Naive thymus-derived CD4-positive, alpha-beta T cell (primary cell): ENCODE results near the gene PACC1. TPM values are rescaled to one million over a fixed set of nuclear protein-coding genes. Genes with fewer than 3 reads are reported as not detected.
A peak's percentile ranks its signal among the peaks of the same experiment; 100 is the strongest.

ENCODE experiments used
- ATAC-seq: fragments of 150-1000 bp; cut with Tn5 transposase; 2 replicates; pipeline ENCODE4 v1.10.0; 2021; ENCODE audit warnings: mild to moderate bottlenecking, moderate library complexity
- CTCF ChIA-PET: fragments of 350-600 bp; sonication (Branson Sonifier 250); formaldehyde crosslinking; loops from one replicate; lab custom pipeline; 2021; ENCODE audit warnings: antibody characterized with exemption; lab: Charles Lee
- POLR2A ChIA-PET: fragments of 350-600 bp; sonication (Branson Sonifier 250); formaldehyde crosslinking; loops from one replicate; lab custom pipeline; 2021; ENCODE audit warnings: antibody characterized with exemption, inconsistent platforms; lab: Charles Lee
- DNase-seq, 9 donors: peaks; one replicate each; pipeline versions ENCODE4 v3.0.0 to v3.0.0-alpha.2; 2020 to 2022; ENCODE audit warnings: mixed read lengths in 1 of 9
- H3K27ac ChIP-seq: one replicate; pipeline ENCODE4 v1.7.0; 2013; ENCODE audit warnings: mild to moderate bottlenecking, low read depth, low read length, moderate library complexity
- H3K27me3 ChIP-seq, 2 donors: one replicate each; pipeline ENCODE4 v1.7.0; 2013; ENCODE audit warnings: low read length in 2 of 2, mild to moderate bottlenecking in 2 of 2, moderate library complexity in 2 of 2; ENCODE audit not compliant: control insufficient read depth in 2 of 2, insufficient read depth in 2 of 2
- H3K36me3 ChIP-seq, 3 experiments: 1 replicate in 2 of 3; 2 replicates in 1 of 3; pipeline ENCODE4 v1.7.0; 2013; ENCODE audit warnings: low read length in 3 of 3, mild to moderate bottlenecking in 3 of 3, moderate library complexity in 1 of 3; ENCODE audit not compliant: insufficient read depth in 3 of 3, control insufficient read depth in 2 of 3
- H3K4me1 ChIP-seq, 2 donors: one replicate each; pipeline ENCODE4 v1.7.0; 2013; ENCODE audit warnings: low read length in 2 of 2, mild to moderate bottlenecking in 2 of 2, moderate library complexity in 1 of 2; ENCODE audit not compliant: control insufficient read depth in 2 of 2, insufficient read depth in 2 of 2
- H3K4me3 ChIP-seq: 2 replicates; pipeline ENCODE4 v1.7.0; 2013; ENCODE audit warnings: mild to moderate bottlenecking, low read length
- H3K9me3 ChIP-seq, 3 experiments: 1 replicate in 2 of 3; 2 replicates in 1 of 3; pipeline ENCODE4 v1.7.0; 2013; ENCODE audit warnings: low read length in 3 of 3; ENCODE audit not compliant: control insufficient read depth in 2 of 3
- H3K27ac Mint-ChIP-seq, 9 donors: one replicate each; pipeline ENCODE4 v1.8.0; 2020 to 2022; ENCODE audit warnings: mixed read lengths in 9 of 9, mild to moderate bottlenecking in 8 of 9, moderate library complexity in 5 of 9, inconsistent platforms in 2 of 9
- H3K27me3 Mint-ChIP-seq, 5 donors: one replicate each; pipeline ENCODE4 v1.8.0; 2021 to 2022; ENCODE audit warnings: mixed read lengths in 5 of 5, mild to moderate bottlenecking in 1 of 5
- H3K36me3 Mint-ChIP-seq, 5 donors: one replicate each; pipeline ENCODE4 v1.8.0; 2020 to 2022; ENCODE audit warnings: mixed read lengths in 5 of 5, mild to moderate bottlenecking in 3 of 5, inconsistent platforms in 1 of 5
- H3K4me1 Mint-ChIP-seq, 7 donors: one replicate each; pipeline ENCODE4 v1.8.0; 2020 to 2022; ENCODE audit warnings: mixed read lengths in 7 of 7, mild to moderate bottlenecking in 3 of 7, inconsistent platforms in 1 of 7
- H3K4me3 Mint-ChIP-seq, 10 donors: one replicate each; pipeline ENCODE4 v1.8.0; 2020 to 2022; ENCODE audit warnings: mild to moderate bottlenecking in 10 of 10, mixed read lengths in 10 of 10, moderate library complexity in 6 of 10, inconsistent platforms in 2 of 10
- H3K9me3 Mint-ChIP-seq, 11 donors: one replicate each; pipeline ENCODE4 v1.8.0; 2020 to 2022; ENCODE audit warnings: mixed read lengths in 11 of 11, mild to moderate bottlenecking in 4 of 11, inconsistent platforms in 1 of 11, moderate library complexity in 1 of 11
- intact Hi-C, 2 donors: fragments of 100-400 bp; cut with micrococcal nuclease; formaldehyde crosslinking; loops; one replicate each; pipeline ENCODE4 v1.15.1; 2023
- polyA plus RNA-seq, 2 donors: library from polyadenylated mRNA; unstranded; fragments of 300-500 nt; fragmentation: Illumina TruSeq; gene quantifications; one replicate each; pipeline ENCODE4 v1.2.3, GENCODE V29; 2021
- total RNA-seq, 6 experiments: library from RNA in 5 of 6; stranded (reverse) in 5 of 6; gene quantifications; 1 replicate in 5 of 6; 2 replicates in 1 of 6; pipeline ENCODE4 v1.2.3 and lab custom pipeline; 2021 to 2026

Gene PACC1
- total and polyA plus RNA-seq, 7 experiments from 2014 or later = 7.2 to 13.4 (median 11.0) TPM

DNA sequence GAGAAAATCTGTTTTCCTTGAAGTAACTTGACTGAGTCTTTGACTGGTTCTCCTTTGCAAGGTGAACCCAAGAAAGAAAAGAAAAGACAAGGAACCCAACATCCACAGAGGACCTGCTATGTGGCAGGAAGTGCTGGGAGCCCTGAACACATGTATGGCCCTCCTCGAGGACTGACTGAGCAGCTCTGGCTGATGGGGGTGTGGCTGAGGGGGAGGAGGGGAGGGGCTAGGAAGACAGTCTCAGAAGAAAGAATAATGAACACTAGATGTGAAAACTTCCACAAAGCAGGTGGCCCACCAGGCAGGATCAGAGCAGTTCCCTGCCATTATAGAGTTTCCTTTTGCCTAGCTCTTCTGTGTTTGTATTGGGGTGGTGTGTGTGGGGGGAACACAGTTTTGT lies 44.1 kb upstream of the PACC1 start:
- H3K36me3 ChIP-seq = no peaks in the 10 kb centered on the region
- DNase-seq (no peak), ATAC-seq (no peak)
- no peaks in the 10 kb centered on the region for H3K9me3 ChIP-seq
- H3K4me1 ChIP-seq = no peaks in the 10 kb centered on the region
- H3K9me3 Mint-ChIP-seq = no peaks in the 10 kb centered on the region
- intact Hi-C loops = loop anchor here (5.0 kb wide), 4 partner anchors 92 to 762 kb away; no protein-coding TSS in a partner anchor
- H3K4me3 ChIP-seq = no peak overlapping the region
- no peak overlapping the region for H3K27ac ChIP-seq
- H3K27ac Mint-ChIP-seq = peak overlapping the region in 2 of 9 donors; percentile 29 to 61
- ChIA-PET POLR2A (no interaction called here), CTCF (interaction anchor here (1.1 to 7.3 kb wide), 3 partner anchors 92 to 394 kb away, joined by 4 to 166 read pairs (median 96); no protein-coding TSS in a partner anchor)
- H3K36me3 Mint-ChIP-seq = no peaks in the 10 kb centered on the region
- H3K27me3 Mint-ChIP-seq = no peaks in the 10 kb centered on the region
- H3K4me3 Mint-ChIP-seq = no peak overlapping the region
- peaks cover 0 to 12% (median 0%) of the 10 kb centered on the region in 7 donors for H3K4me1 Mint-ChIP-seq
- H3K27me3 ChIP-seq = no peaks in the 10 kb centered on the region

- Histone ChIP-seq H3K27ac (no peak overlapping the region), H3K4me1 (no peaks in the 10 kb centered on the region), H3K27me3 (no peaks in the 10 kb centered on the region), H3K9me3 (no peaks in the 10 kb centered on the region), H3K36me3 (no peaks in the 10 kb centered on the region), H3K4me3 (no peak overlapping the region)
- Mint-ChIP-seq H3K4me1 (peaks cover 0 to 12% (median 0%) of the 10 kb centered on the region in 7 donors), H3K27ac (no peak overlapping the region), H3K36me3 (no peaks in the 10 kb centered on the region), H3K4me3 (no peak overlapping the region), H3K27me3 (no peaks in the 10 kb centered on the region), H3K9me3 (no peaks in the 10 kb centered on the region)
- ChIA-PET POLR2A (interaction anchor here (0.6 to 1.1 kb wide), 2 partner anchors 387 to 778 kb away, joined by 3 to 10 read pairs; no protein-coding TSS in a partner anchor), CTCF (interaction anchor here (1.2 to 7.3 kb wide), 10 partner anchors 12 to 776 kb away, joined by 3 to 166 read pairs (median 8); partner anchors contain the start of genes DTL, INTS7 and NENF)
- peak; percentile 9 to 47 (median 32) for DNase-seq
- intact Hi-C loops = loop anchor here (1.0 to 5.0 kb wide), 6 partner anchors 25 to 761 kb away; partner anchors contain the start of gene NENF (in 1 of the 2)
- no peak for ATAC-seq
These were observed 43.2 kb upstream of the PACC1 start for GRCh38 chr1:212457740-212458338.

DNA sequence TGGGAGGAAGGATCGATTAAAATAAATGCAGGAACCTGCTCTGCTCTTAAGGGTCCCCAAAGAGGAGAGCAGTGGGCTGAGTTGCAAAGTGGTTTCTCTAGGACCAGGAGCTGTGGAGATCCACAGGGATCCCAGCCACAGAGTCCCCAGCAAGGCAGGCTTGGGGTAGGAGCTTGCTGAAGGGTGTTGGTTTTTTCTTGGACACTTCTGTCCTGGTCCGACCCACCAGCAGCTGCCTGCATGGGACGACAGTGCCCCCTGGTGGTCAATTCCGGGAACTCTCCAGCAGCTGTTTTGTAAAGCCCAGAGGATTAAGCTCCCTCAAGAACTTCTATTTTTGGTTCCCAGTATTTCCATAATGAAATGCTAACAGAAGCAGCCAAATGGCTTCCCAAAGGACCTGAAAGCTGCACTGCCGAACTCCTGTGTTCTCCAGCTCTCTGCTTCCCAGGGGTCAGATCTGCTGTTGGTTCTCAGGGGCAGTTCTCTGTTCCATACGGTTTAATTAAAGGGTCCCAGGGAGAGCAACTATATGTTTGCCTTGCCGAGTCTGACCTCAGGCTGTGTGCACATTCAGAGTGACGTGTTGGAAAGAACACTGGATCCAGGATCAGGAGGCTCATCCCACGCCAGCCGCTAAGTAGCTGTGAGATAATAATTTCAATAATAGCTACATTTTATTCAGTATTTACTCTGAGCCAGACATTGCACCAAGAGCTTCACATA lies 41.3 kb upstream of the PACC1 start:
- H3K27ac Mint-ChIP-seq = no peak overlapping the region
- ChIA-PET POLR2A (interaction anchor here (0.6 to 1.3 kb wide), 5 partner anchors 11 to 775 kb away, joined by 3 to 4 read pairs (median 3); no protein-coding TSS in a partner anchor), CTCF (interaction anchor here (0.6 to 7.3 kb wide), 45 partner anchors 9 to 849 kb away, joined by 3 to 166 read pairs (median 4); partner anchors contain the start of genes DTL, INTS7, NENF and PACC1)
- H3K27me3 ChIP-seq = no peaks in the 10 kb centered on the region
- no peak overlapping the region for H3K27ac ChIP-seq
- no peaks in the 10 kb centered on the region for H3K9me3 ChIP-seq
- no peak overlapping the region for H3K4me3 Mint-ChIP-seq
- no peaks in the 10 kb centered on the region for H3K9me3 Mint-ChIP-seq
- intact Hi-C loops = loop anchor here (1.0 to 5.0 kb wide), 14 partner anchors 23 to 776 kb away; partner anchors contain the start of genes NENF (in 2 of the 2), DTL (in 1 of the 2) and INTS7 (in 1 of the 2)
- no peaks in the 10 kb centered on the region for H3K4me1 ChIP-seq
- H3K36me3 Mint-ChIP-seq = no peaks in the 10 kb centered on the region
- ATAC-seq (peak; percentile 84), DNase-seq (peak; percentile 53 to 84 (median 69))
- H3K4me1 Mint-ChIP-seq = peaks cover 0 to 12% (median 0%) of the 10 kb centered on the region in 7 donors
- H3K36me3 ChIP-seq = no peaks in the 10 kb centered on the region
- H3K27me3 Mint-ChIP-seq = no peaks in the 10 kb centered on the region
- H3K4me3 ChIP-seq = no peak overlapping the region

DNA sequence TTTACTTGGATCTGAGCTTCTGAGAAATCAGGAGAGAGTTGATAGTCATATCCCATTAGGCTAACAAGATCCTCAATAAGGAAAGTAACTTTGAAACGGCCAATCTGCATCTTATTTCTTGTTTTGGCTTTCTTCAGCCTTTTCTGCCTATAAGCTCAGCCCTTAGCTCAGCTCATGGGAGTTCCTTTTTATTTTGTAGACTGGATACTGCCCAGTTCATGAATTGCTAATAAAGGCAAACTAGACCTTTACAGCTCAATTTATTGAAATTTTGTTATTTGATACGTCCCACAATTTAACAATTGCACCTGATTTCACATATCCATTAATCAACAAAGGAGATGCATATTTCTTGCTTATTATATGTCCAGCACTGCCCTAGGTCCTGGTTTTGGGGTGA lies 40.7 kb upstream of the PACC1 start:
- Histone ChIP-seq H3K4me1 (no peaks in the 10 kb centered on the region), H3K4me3 (no peak overlapping the region), H3K27ac (no peak overlapping the region), H3K9me3 (no peaks in the 10 kb centered on the region), H3K36me3 (no peaks in the 10 kb centered on the region), H3K27me3 (no peaks in the 10 kb centered on the region)
- H3K4me1 Mint-ChIP-seq = peaks cover 0 to 15% (median 0%) of the 10 kb centered on the region in 7 donors
- intact Hi-C loops = loop anchor here (1.0 to 5.0 kb wide), 5 partner anchors 88 to 758 kb away; no protein-coding TSS in a partner anchor
- H3K9me3 Mint-ChIP-seq = no peaks in the 10 kb centered on the region
- ChIA-PET POLR2A (interaction anchor here (0.6 to 1.3 kb wide), 4 partner anchors 11 to 775 kb away, joined by 3 to 4 read pairs (median 4); no protein-coding TSS in a partner anchor), CTCF (interaction anchor here (0.5 to 7.3 kb wide), 35 partner anchors 9 to 1084 kb away, joined by 3 to 166 read pairs (median 5); partner anchors contain the start of genes DTL, INTS7, NENF and PACC1)
- no peak overlapping the region for H3K4me3 Mint-ChIP-seq
- no peak for ATAC-seq
- no peak overlapping the region for H3K27ac Mint-ChIP-seq
- H3K36me3 Mint-ChIP-seq = no peaks in the 10 kb centered on the region
- no peak for DNase-seq
- no peaks in the 10 kb centered on the region for H3K27me3 Mint-ChIP-seq

- Mint-ChIP-seq H3K36me3 (no peaks in the 10 kb centered on the region), H3K27me3 (no peaks in the 10 kb centered on the region), H3K9me3 (peaks cover 0 to under 1% (median 0%) of the 10 kb centered on the region in 11 donors), H3K4me3 (no peak overlapping the region), H3K27ac (no peak overlapping the region), H3K4me1 (peaks cover 0 to 15% (median 0%) of the 10 kb centered on the region in 7 donors)
- no peak overlapping the region for H3K27ac ChIP-seq
- no peaks in the 10 kb centered on the region for H3K9me3 ChIP-seq
- POLR2A ChIA-PET = no interaction called here
- no peaks in the 10 kb centered on the region for H3K36me3 ChIP-seq
- DNase-seq = no peak
- intact Hi-C loops = loop anchor here (1.0 to 5.0 kb wide), 5 partner anchors 87 to 757 kb away; no protein-coding TSS in a partner anchor
- no peak for ATAC-seq
- CTCF ChIA-PET = interaction anchor here (0.5 to 7.3 kb wide), 10 partner anchors 16 to 1576 kb away, joined by 3 to 166 read pairs (median 12); partner anchors contain the start of genes DTL and INTS7
- no peaks in the 10 kb centered on the region for H3K27me3 ChIP-seq
- no peak overlapping the region for H3K4me3 ChIP-seq
- H3K4me1 ChIP-seq = no peaks in the 10 kb centered on the region
These were observed 40.1 kb upstream of the PACC1 start for GRCh38 chr1:212454741-212455140.

DNA sequence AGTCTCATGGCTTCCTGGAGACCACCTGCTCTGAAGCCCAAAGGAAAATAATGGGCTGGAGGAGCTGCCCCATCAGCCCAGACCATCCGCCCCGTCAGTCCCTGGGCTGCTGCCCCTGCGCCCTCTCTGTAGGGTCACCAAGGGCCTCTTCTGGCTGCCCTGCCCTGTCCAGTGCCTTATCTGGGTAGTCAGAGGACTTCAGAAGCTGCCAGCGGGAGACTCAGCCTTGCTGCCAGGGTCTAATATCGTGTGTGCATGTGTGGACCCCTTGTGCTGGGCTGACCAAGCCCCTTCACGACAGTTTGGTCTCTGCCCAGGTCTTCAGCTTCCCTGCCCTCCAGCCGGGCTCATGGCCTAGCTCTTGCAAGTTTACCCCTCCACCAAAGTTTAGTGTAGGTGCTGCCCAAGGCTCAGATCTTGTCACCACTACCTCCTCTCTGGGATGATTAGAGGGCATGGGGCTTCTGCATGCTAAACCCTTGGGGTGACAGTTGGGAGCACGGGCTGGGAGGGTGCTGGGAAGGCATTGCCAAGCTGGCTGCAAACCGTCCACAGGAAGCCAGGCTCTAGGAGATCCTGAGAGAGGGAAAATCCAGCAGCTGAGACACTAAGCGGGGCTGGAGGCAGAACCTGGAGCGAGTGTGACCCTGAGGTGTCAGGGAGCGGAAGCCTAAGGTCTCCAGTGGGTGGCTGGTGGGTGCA lies 38.6 kb upstream of the PACC1 start:
- Mint-ChIP-seq H3K36me3 (no peaks in the 10 kb centered on the region), H3K4me1 (peaks cover 0 to 8% (median 0%) of the 10 kb centered on the region in 7 donors), H3K27ac (no peak overlapping the region), H3K9me3 (peaks cover 0 to 1% (median 0%) of the 10 kb centered on the region in 11 donors), H3K4me3 (no peak overlapping the region), H3K27me3 (no peaks in the 10 kb centered on the region)
- ATAC-seq (no peak), DNase-seq (no peak)
- ChIA-PET CTCF (interaction anchor here (0.6 to 7.3 kb wide), 5 partner anchors 13 to 773 kb away, joined by 3 to 96 read pairs (median 5); no protein-coding TSS in a partner anchor), POLR2A (no interaction called here)
- intact Hi-C loops = no loop called here
- H3K4me3 ChIP-seq = no peak overlapping the region
- H3K4me1 ChIP-seq = no peaks in the 10 kb centered on the region
- H3K9me3 ChIP-seq = no peaks in the 10 kb centered on the region
- H3K36me3 ChIP-seq = no peaks in the 10 kb centered on the region
- no peaks in the 10 kb centered on the region for H3K27me3 ChIP-seq
- no peak overlapping the region for H3K27ac ChIP-seq
